Mesenchymal stem cell (in vitro differentiated cells and primary cell): ENCODE data around the gene PPP1R12A. TPM values are rescaled to one million over a fixed set of nuclear protein-coding genes. Genes with fewer than 3 reads are reported as not detected.

Experiments used
- DNase-seq: peaks from one replicate; pipeline ENCODE4 v3.0.0-alpha.2; 2013
- H2AFZ ChIP-seq: one replicate; pipeline ENCODE4 v1.6.1; 2013; ENCODE audit warnings: low read depth, mild to moderate bottlenecking, control low read depth, inconsistent platforms, low read length, moderate library complexity
- H2AK5ac ChIP-seq: 2 replicates; pipeline ENCODE4 v1.6.1; 2013; ENCODE audit warnings: low read length, moderate library complexity, mild to moderate bottlenecking, inconsistent platforms; ENCODE audit not compliant: severe bottlenecking
- H2BK120ac ChIP-seq: one replicate; pipeline ENCODE4 v1.6.1; 2013; ENCODE audit warnings: low read depth, mild to moderate bottlenecking, inconsistent platforms, low read length, moderate library complexity
- H2BK12ac ChIP-seq, 2 experiments: one replicate each; pipeline ENCODE4 v1.6.1; 2013; ENCODE audit warnings: inconsistent platforms in 2 of 2, low read length in 2 of 2, mild to moderate bottlenecking in 2 of 2, moderate library complexity in 2 of 2, control low read depth in 1 of 2
- H2BK15ac ChIP-seq: one replicate; pipeline ENCODE4 v1.6.1; 2013; ENCODE audit warnings: mild to moderate bottlenecking, low read depth, inconsistent platforms; ENCODE audit not compliant: poor library complexity, severe bottlenecking
- H2BK5ac ChIP-seq: 2 replicates; pipeline ENCODE4 v1.6.1; 2013; ENCODE audit warnings: low read depth, mild to moderate bottlenecking, low read length, control low read depth, inconsistent platforms; ENCODE audit not compliant: poor library complexity, severe bottlenecking
- H3K14ac ChIP-seq, 2 experiments: one replicate each; pipeline ENCODE4 v1.6.1; 2013; ENCODE audit warnings: inconsistent platforms in 2 of 2, low read length in 2 of 2, control low read depth in 1 of 2, mild to moderate bottlenecking in 1 of 2, moderate library complexity in 1 of 2
- H3K18ac ChIP-seq, 2 experiments: one replicate each; pipeline ENCODE4 v1.6.1; 2013; ENCODE audit warnings: inconsistent platforms in 2 of 2, low read length in 2 of 2, control low read depth in 1 of 2, low read depth in 1 of 2, mild to moderate bottlenecking in 1 of 2
- H3K23ac ChIP-seq, 2 experiments: one replicate each; pipeline ENCODE4 v1.6.1; 2013; ENCODE audit warnings: inconsistent platforms in 2 of 2, low read length in 2 of 2, mild to moderate bottlenecking in 2 of 2, moderate library complexity in 2 of 2, control low read depth in 1 of 2
- H3K27ac ChIP-seq: 2 replicates; pipeline ENCODE4 v1.5.1; 2013; ENCODE audit warnings: mild to moderate bottlenecking, moderate library complexity, low read length, control low read depth, inconsistent platforms; ENCODE audit not compliant: poor library complexity, severe bottlenecking
- H3K27me3 ChIP-seq, 2 experiments: 2 replicates each; pipeline versions ENCODE4 v1.6.1 to v1.7.0; 2013; ENCODE audit warnings: low read length in 2 of 2, mild to moderate bottlenecking in 2 of 2, moderate library complexity in 2 of 2, control low read depth in 1 of 2, inconsistent platforms in 1 of 2; ENCODE audit not compliant: control insufficient read depth in 1 of 2, insufficient read depth in 1 of 2
- H3K36me3 ChIP-seq, 2 experiments: 2 replicates each; pipeline versions ENCODE4 v1.6.1 to v1.7.0; 2013; ENCODE audit warnings: low read length in 2 of 2, control low read depth in 1 of 2, inconsistent platforms in 1 of 2, low read depth in 1 of 2, mild to moderate bottlenecking in 1 of 2; ENCODE audit not compliant: insufficient read depth in 2 of 2, control insufficient read depth in 1 of 2
- H3K4ac ChIP-seq, 2 experiments: one replicate each; pipeline ENCODE4 v1.6.1; 2013; ENCODE audit warnings: inconsistent platforms in 2 of 2, low read length in 2 of 2, mild to moderate bottlenecking in 2 of 2, moderate library complexity in 2 of 2, control low read depth in 1 of 2, low read depth in 1 of 2
- H3K4me1 ChIP-seq: 2 replicates; pipeline ENCODE4 v1.6.1; 2013; ENCODE audit warnings: low read depth, low read length, control low read depth; ENCODE audit not compliant: control insufficient read depth, insufficient read depth
- H3K4me2 ChIP-seq: 2 replicates; pipeline ENCODE4 v1.6.1; 2013; ENCODE audit warnings: low read length, mild to moderate bottlenecking, inconsistent platforms; ENCODE audit not compliant: poor library complexity, severe bottlenecking
- H3K4me3 ChIP-seq, 2 experiments: 2 replicates each; pipeline versions ENCODE4 v1.5.1 to v1.7.0; 2013; ENCODE audit warnings: low read length in 2 of 2, mild to moderate bottlenecking in 2 of 2, control low read depth in 1 of 2, low read depth in 1 of 2; ENCODE audit not compliant: insufficient read depth in 1 of 2
- H3K79me1 ChIP-seq: replicated peaks from 2 replicates; pipeline ENCODE4 v1.6.1; 2013; ENCODE audit warnings: mild to moderate bottlenecking, control low read depth, low read length, inconsistent platforms; ENCODE audit not compliant: poor library complexity, severe bottlenecking
- H3K9ac ChIP-seq: 2 replicates; pipeline ENCODE4 v1.7.0; 2013; ENCODE audit warnings: mild to moderate bottlenecking, low read length, moderate library complexity
- H3K9me3 ChIP-seq: 2 replicates; pipeline ENCODE4 v1.7.0; 2013; ENCODE audit warnings: mild to moderate bottlenecking, low read length; ENCODE audit not compliant: control insufficient read depth
- H4K8ac ChIP-seq: one replicate; pipeline ENCODE4 v1.6.1; 2013; ENCODE audit warnings: inconsistent platforms, mild to moderate bottlenecking, low read length, moderate library complexity
- H4K91ac ChIP-seq: one replicate; pipeline ENCODE4 v1.6.1; 2013; ENCODE audit warnings: mild to moderate bottlenecking, low read length, inconsistent platforms
- WGBS: methylation state at CpG from one replicate; pipeline ENCODE4 v1.1.7; 2013; ENCODE audit warnings: mixed read lengths; 5-methylcytosine and 5-hydroxymethylcytosine counted together
- polyA plus RNA-seq, 2 experiments: library from polyadenylated mRNA; stranded (reverse); fragments of 200-250 nt; gene quantifications; one replicate each; pipeline ENCODE4 v1.2.3, GENCODE V29; 2013

PPP1R12A gene
- 167 TPM for polyA plus RNA-seq (2013, experiment 1 of 2)
- polyA plus RNA-seq (2013, experiment 2 of 2) = 165 TPM

DNA sequence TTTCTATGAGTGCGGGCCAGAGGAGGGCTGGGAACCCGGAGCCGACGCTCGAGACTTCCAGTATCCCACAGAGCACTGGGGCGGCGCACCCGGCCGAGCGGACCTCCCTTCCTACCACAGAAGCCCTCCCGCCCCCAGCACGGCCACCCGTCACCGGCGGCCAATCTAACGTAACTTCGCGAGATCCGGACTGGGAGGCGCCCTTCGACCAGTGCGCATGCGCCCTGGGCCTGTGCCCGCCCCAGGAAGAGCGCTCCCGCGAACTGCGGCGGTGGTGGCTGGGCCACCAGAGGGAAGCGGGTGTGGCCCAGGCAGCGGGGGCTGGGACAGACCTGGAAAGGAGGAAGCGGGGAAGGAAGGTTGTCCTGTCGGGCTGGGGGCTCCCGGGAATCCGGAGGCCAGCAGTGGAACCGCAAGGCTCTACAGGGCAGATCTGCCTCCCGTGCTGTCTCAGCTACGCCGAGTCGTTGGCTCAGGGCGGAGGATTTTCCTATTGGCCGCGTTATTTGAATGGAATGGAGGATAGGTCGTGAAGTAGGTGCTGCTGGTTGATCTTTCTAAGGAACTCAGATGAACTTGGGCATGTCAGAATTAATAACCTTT lies at the start of gene PPP1R12A:
Gene PPP1R12A, minus strand, starts transcription at position 77 of the 603 bp plus-strand sequence. CDS start 166 bp downstream, outside the sequence.
- Histone ChIP-seq H3K27me3 (no peaks in the 10 kb centered on the region), H2AFZ (peak within 1 kb of the TSS; percentile 68)
- under 1% methylated on average over 42 of the region's 44 CpGs for WGBS

DNA sequence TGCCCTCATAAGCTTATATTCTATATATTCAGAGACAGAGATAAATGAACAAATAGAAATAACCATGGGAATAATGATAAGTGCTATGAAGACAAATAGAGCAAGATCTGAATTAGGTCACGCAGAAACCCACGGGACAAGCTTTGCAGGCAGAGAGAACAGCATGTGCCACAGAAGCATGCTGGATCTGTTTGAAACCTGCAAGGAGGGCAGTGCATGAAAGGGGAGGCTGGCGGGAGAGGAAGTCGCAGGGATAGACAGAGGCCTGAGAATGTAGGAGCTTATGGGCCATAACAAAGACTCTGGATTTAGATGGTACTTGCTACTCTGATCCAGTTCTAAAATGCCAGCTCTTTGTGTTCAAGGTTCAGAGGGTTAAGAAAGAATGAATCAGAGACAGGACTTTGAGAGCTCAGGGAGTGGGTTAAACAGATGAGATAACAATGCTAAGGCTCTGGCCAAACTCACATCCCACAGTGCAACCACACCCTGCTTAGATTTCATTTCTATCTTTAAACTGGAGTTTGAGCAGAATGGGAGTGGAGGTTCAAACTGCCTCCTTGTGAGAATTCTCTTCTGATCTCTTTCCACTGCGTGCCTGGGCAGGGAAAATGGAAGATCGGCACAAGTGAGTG lies 49.2 kb upstream of the PPP1R12A start:
- WGBS = 76% methylated on average over 5 of the region's 6 CpGs
- H3K27ac ChIP-seq = no peak overlapping the region
- no peaks in the 10 kb centered on the region for H3K79me1 ChIP-seq
- no peak overlapping the region for H3K4me2 ChIP-seq
- H2BK15ac ChIP-seq = no peak overlapping the region
- H2BK12ac ChIP-seq = peak overlapping the region in 1 of 2 experiments; percentile 52
- H3K14ac ChIP-seq = no peak overlapping the region
- H3K27me3 ChIP-seq = no peaks in the 10 kb centered on the region
- H2AK5ac ChIP-seq = no peak overlapping the region
- no peaks in the 10 kb centered on the region for H3K36me3 ChIP-seq
- no peak overlapping the region for H3K23ac ChIP-seq
- H3K4ac ChIP-seq = peak overlapping the region in 1 of 2 experiments; percentile 40
- peak overlapping the region; percentile 68 for H3K9ac ChIP-seq
- peak; percentile 41 for DNase-seq
- H3K18ac ChIP-seq = peak overlapping the region; percentile 22 to 27
- H3K9me3 ChIP-seq = no peaks in the 10 kb centered on the region
- no peak overlapping the region for H2BK5ac ChIP-seq
- peak overlapping the region; percentile 29 for H4K8ac ChIP-seq
- H3K4me1 ChIP-seq = no peaks in the 10 kb centered on the region
- no peak overlapping the region for H2AFZ ChIP-seq
- H3K4me3 ChIP-seq = peak overlapping the region in 1 of 2 experiments; percentile 55
- H4K91ac ChIP-seq = peak overlapping the region; percentile 54
- H2BK120ac ChIP-seq = no peak overlapping the region

More for the DNA sequence above, at the start of gene PPP1R12A:
- H3K9ac ChIP-seq = peak within 1 kb of the TSS; percentile 99
- peak within 1 kb of the TSS; percentile 98 for H4K8ac ChIP-seq
- H3K36me3 ChIP-seq = peaks cover 0 to 5% of the 10 kb centered on the region in 2 experiments
- peak within 1 kb of the TSS; percentile 53 for H2AK5ac ChIP-seq
- H2BK120ac ChIP-seq = peak within 1 kb of the TSS; percentile 84
- peak; percentile 98 for DNase-seq
- H3K27ac ChIP-seq = peak within 1 kb of the TSS; percentile 99
- H3K9me3 ChIP-seq = no peaks in the 10 kb centered on the region
- H3K4me2 ChIP-seq = peak within 1 kb of the TSS; percentile 74
- H3K4me3 ChIP-seq = peak within 1 kb of the TSS; percentile 90 to 99
- peak within 1 kb of the TSS; percentile 93 to 95 for H3K14ac ChIP-seq
- peak within 1 kb of the TSS; percentile 97 for H2BK5ac ChIP-seq
- H3K4ac ChIP-seq = peak within 1 kb of the TSS; percentile 95 to 100
- H4K91ac ChIP-seq = peak within 1 kb of the TSS; percentile 99
- peak within 1 kb of the TSS; percentile 50 to 51 for H2BK12ac ChIP-seq
- peaks cover 3% of the 10 kb centered on the region for H3K4me1 ChIP-seq
- peak within 1 kb of the TSS in 1 of 2 experiments; percentile 87 for H3K23ac ChIP-seq
- peak within 1 kb of the TSS; percentile 92 to 99 for H3K18ac ChIP-seq
- H3K79me1 ChIP-seq = peaks cover 2% of the 10 kb centered on the region
- H2BK15ac ChIP-seq = peak within 1 kb of the TSS; percentile 90

DNA sequence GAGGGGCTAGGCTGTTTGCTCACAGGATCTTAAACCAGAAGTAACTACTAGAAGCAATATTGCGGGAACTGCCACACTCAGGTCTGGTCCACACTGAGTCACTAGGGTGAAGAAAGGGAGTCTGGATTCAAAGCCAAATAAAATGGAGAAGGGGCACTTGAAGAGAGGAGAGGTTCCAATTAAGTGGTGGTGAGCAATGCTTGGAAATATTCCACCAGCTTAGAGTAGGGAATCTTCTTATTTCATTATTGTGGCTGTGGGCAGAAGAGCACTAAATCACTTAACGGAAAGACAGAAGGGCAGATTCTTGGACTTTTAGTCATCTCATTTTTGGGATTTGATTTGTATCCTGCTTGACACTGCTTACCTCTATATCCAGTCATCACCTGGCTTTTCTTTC lies 48.6 kb upstream of the PPP1R12A start:
- Histone ChIP-seq H3K4me2 (no peak overlapping the region), H2AFZ (no peak overlapping the region), H3K36me3 (no peaks in the 10 kb centered on the region), H3K4me1 (no peaks in the 10 kb centered on the region), H3K18ac (peak overlapping the region; percentile 9 to 18), H4K8ac (no peak overlapping the region), H3K27ac (no peak overlapping the region), H3K4me3 (peak overlapping the region in 1 of 2 experiments; percentile 55), H2BK15ac (no peak overlapping the region), H2BK5ac (no peak overlapping the region), H2BK120ac (no peak overlapping the region), H3K9me3 (no peaks in the 10 kb centered on the region), H3K4ac (no peak overlapping the region), H3K9ac (peak overlapping the region; percentile 68), H2AK5ac (no peak overlapping the region), H3K23ac (no peak overlapping the region), H3K14ac (no peak overlapping the region), H3K27me3 (no peaks in the 10 kb centered on the region), H3K79me1 (no peaks in the 10 kb centered on the region), H4K91ac (no peak overlapping the region), H2BK12ac (no peak overlapping the region)
- DNase-seq = peak; percentile 77
- WGBS = 13% methylated on average over 2 of the region's 2 CpGs
